Parathyroid adenoma (tissue), 2 donors: ENCODE measurements around the gene DIP2A.

Experiments used
- H2AFZ ChIP-seq: fragments of 300-600 bp; sonication (generic); one replicate; pipeline ENCODE4 v1.7.0; 2017; ENCODE audit warnings: antibody characterized with exemption, mild to moderate bottlenecking
- H3K27ac ChIP-seq: fragments of 300-600 bp; sonication (generic); one replicate; pipeline ENCODE4 v1.7.0; 2017
- H3K27me3 ChIP-seq: fragments of 300-600 bp; sonication (generic); one replicate; pipeline ENCODE4 v1.7.0; 2017; ENCODE audit warnings: low read length; ENCODE audit not compliant: control insufficient read depth, insufficient read depth
- H3K36me3 ChIP-seq: fragments of 300-600 bp; sonication (generic); one replicate; pipeline ENCODE4 v1.7.0; 2017; ENCODE audit warnings: low read length; ENCODE audit not compliant: control insufficient read depth, insufficient read depth
- H3K4me1 ChIP-seq: fragments of 300-600 bp; sonication (generic); one replicate; pipeline ENCODE4 v1.7.0; 2017; ENCODE audit warnings: control low read depth
- H3K4me2 ChIP-seq: fragments of 300-600 bp; sonication (generic); one replicate; pipeline ENCODE4 v1.7.0; 2017; ENCODE audit warnings: low read length
- H3K4me3 ChIP-seq: fragments of 300-600 bp; sonication (generic); one replicate; pipeline ENCODE4 v1.7.0; 2017; ENCODE audit warnings: low read depth, low read length
- H3K79me2 ChIP-seq: fragments of 300-600 bp; sonication (generic); one replicate; pipeline ENCODE4 v1.7.0; 2017; ENCODE audit warnings: control low read depth
- H3K9ac ChIP-seq: fragments of 300-600 bp; sonication (generic); one replicate; pipeline ENCODE4 v1.7.0; 2017; ENCODE audit warnings: mild to moderate bottlenecking
- H3K9me3 ChIP-seq: fragments of 300-600 bp; sonication (generic); one replicate; pipeline ENCODE4 v1.7.0; 2017; ENCODE audit warnings: low read length; ENCODE audit not compliant: control insufficient read depth
- TF ChIP-seq, protein P1 (sequence below): fragments of 300-600 bp; sonication (generic); IDR thresholded peaks from one replicate; pipeline ENCODE4 v1.7.0; 2017; ENCODE audit warnings: antibody characterized with exemption, mild to moderate bottlenecking
- donor health status: primary hyperparathyroidism.

Gene DIP2A

GRCh38 chr21:46454634-46455390 lies 3.9 kb upstream of the DIP2A start:
- Histone ChIP-seq H3K79me2 (peaks cover 5% of the 10 kb centered on the region), H3K27ac (no peak overlapping the region), H3K9me3 (no peaks in the 10 kb centered on the region), H3K4me1 (no peaks in the 10 kb centered on the region), H3K9ac (no peak overlapping the region), H3K36me3 (no peaks in the 10 kb centered on the region), H3K4me3 (no peak overlapping the region), H3K4me2 (peak overlapping the region; percentile 9), H2AFZ (no peak overlapping the region), H3K27me3 (no peaks in the 10 kb centered on the region)
- TF ChIP-seq, protein P1, sequence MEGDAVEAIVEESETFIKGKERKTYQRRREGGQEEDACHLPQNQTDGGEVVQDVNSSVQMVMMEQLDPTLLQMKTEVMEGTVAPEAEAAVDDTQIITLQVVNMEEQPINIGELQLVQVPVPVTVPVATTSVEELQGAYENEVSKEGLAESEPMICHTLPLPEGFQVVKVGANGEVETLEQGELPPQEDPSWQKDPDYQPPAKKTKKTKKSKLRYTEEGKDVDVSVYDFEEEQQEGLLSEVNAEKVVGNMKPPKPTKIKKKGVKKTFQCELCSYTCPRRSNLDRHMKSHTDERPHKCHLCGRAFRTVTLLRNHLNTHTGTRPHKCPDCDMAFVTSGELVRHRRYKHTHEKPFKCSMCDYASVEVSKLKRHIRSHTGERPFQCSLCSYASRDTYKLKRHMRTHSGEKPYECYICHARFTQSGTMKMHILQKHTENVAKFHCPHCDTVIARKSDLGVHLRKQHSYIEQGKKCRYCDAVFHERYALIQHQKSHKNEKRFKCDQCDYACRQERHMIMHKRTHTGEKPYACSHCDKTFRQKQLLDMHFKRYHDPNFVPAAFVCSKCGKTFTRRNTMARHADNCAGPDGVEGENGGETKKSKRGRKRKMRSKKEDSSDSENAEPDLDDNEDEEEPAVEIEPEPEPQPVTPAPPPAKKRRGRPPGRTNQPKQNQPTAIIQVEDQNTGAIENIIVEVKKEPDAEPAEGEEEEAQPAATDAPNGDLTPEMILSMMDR = no peak

DNA sequence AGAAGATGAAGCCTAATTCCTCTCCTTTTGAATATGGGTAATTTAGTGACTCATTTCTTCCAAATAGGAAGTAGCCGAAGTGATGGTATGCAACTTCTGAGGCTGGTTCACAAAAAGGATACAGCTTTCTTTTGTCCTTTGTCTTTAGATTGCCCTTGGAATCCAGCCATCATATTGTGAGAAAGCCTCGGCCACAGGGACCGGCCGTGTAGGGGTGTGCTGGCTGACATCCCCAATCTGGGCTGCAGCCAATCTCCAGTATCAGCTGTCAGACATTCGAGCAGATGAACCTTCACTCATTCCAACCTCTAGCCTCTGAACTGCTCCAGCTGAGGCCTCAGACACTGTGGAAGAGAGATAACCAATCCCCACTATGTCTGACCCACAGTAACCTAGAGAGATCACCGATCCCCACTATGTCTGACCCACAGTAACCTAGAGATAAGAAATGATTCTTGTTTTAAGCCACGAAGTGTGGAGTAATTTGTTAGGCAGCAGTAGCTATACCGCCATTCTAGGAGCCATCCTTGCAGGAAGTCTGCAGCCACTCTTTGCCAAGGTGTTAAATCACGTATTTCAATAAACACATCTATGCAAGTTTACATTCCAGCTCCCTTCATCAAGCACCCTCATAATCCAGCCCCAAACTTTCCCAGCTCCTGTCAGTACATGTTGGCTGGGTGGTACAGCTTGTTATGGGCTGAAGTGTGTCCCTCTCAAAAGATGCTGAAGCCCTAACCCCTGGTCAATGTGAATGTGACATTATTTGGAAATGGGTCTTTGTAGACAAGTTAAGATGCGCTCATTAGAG lies 2.9 kb upstream of the DIP2A start:
- H3K27me3 ChIP-seq = no peaks in the 10 kb centered on the region
- H3K9me3 ChIP-seq = no peaks in the 10 kb centered on the region
- no peaks in the 10 kb centered on the region for H3K79me2 ChIP-seq
- no peak overlapping the region for H3K27ac ChIP-seq
- H3K36me3 ChIP-seq = no peaks in the 10 kb centered on the region
- no peak overlapping the region for H3K9ac ChIP-seq
- H3K4me2 ChIP-seq = no peak overlapping the region
- no peak overlapping the region for H3K4me3 ChIP-seq
- TF ChIP-seq, protein P1 = no peak
- no peaks in the 10 kb centered on the region for H3K4me1 ChIP-seq
- H2AFZ ChIP-seq = no peak overlapping the region

DNA sequence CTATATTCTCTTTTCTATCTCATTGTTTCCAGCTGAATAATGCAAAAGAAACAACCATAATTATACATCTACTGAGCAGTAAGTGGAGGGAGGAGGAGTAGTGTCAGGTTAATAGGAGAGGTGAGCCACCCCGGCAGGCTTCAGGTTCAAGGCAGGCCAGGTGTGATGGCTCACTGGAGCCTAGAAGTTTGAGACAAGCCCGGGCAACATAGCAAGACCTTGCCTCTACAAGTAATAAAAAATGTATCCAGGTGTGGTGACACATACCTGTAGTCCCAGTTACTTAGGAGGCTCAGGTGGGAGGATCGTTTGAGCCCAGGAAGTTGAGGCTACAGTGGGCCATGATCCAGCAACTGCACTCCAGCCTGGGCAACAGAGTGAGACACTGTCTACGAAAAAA lies 1.9 kb upstream of the DIP2A start:
- Histone ChIP-seq H3K36me3 (no peaks in the 10 kb centered on the region), H3K79me2 (no peaks in the 10 kb centered on the region), H3K4me2 (no peak overlapping the region), H3K27me3 (no peaks in the 10 kb centered on the region), H2AFZ (no peak overlapping the region), H3K4me1 (no peaks in the 10 kb centered on the region), H3K9me3 (no peaks in the 10 kb centered on the region), H3K9ac (no peak overlapping the region), H3K4me3 (no peak overlapping the region), H3K27ac (no peak overlapping the region)
- TF ChIP-seq, protein P1 = no peak

- Histone ChIP-seq H3K27me3 (no peaks in the 10 kb centered on the region), H3K9ac (no peak overlapping the region), H3K4me1 (no peaks in the 10 kb centered on the region), H3K36me3 (no peaks in the 10 kb centered on the region), H3K4me2 (peak overlapping the region; percentile 64), H2AFZ (peak overlapping the region; percentile 40), H3K27ac (peak overlapping the region; percentile 70), H3K79me2 (no peaks in the 10 kb centered on the region), H3K4me3 (peak overlapping the region; percentile 87), H3K9me3 (no peaks in the 10 kb centered on the region)
- TF ChIP-seq, protein P1 = no peak
These were observed 833 bp upstream of the DIP2A start for GRCh38 chr21:46457801-46458314.
